WTC11 (cell line): ENCODE measurements around the gene DAAM2. TPM values are rescaled to one million over a fixed set of nuclear protein-coding genes. Genes with fewer than 3 reads are reported as not detected.
A peak's percentile ranks its signal among the peaks of the same experiment; 100 is the strongest.

Experiments
- ATAC-seq: fragments of 200-7000 bp; cut with Tn5 transposase; 2 replicates; pipeline ENCODE4 v1.10.0; 2021; ENCODE audit warnings: mild to moderate bottlenecking, moderate library complexity
- CTCF ChIA-PET: fragments of 300-600 bp; sonication (Branson Sonifier 250); formaldehyde crosslinking; loops from one replicate; lab custom pipeline; 2021; ENCODE audit warnings: antibody characterized with exemption; lab: Charles Lee
- POLR2A ChIA-PET: fragments of 350-600 bp; sonication (Branson Sonifier 250); formaldehyde crosslinking; loops from one replicate; lab custom pipeline; 2021; ENCODE audit warnings: antibody characterized with exemption; lab: Charles Lee
- DNase-seq: peaks from one replicate; pipeline ENCODE4 v3.0.0; 2021; ENCODE audit warnings: low spot score
- H3K27ac Mint-ChIP-seq: 2 replicates; pipeline ENCODE4 v1.8.0; 2021; ENCODE audit warnings: mixed read lengths
- H3K27me3 Mint-ChIP-seq: 2 replicates; pipeline ENCODE4 v1.8.0; 2021; ENCODE audit warnings: low read depth, mild to moderate bottlenecking, moderate library complexity, mixed read lengths
- H3K36me3 Mint-ChIP-seq: 2 replicates; pipeline ENCODE4 v1.8.0; 2021; ENCODE audit warnings: mixed read lengths
- H3K4me1 Mint-ChIP-seq: 2 replicates; pipeline ENCODE4 v1.8.0; 2022; ENCODE audit warnings: mixed read lengths
- H3K4me3 Mint-ChIP-seq: 2 replicates; pipeline ENCODE4 v1.8.0; 2021; ENCODE audit warnings: mild to moderate bottlenecking, moderate library complexity, mixed read lengths
- H3K9me3 Mint-ChIP-seq: 2 replicates; pipeline ENCODE4 v1.8.0; 2021; ENCODE audit warnings: mixed read lengths
- ATF2 ChIP-seq: sonication (generic); formaldehyde crosslinking; IDR thresholded peaks from 2 replicates; pipeline ENCODE4 v1.8.1; 2022; ENCODE audit warnings: low read depth, missing genetic modification reagents, borderline replicate concordance
- FOXJ3 ChIP-seq: sonication (generic); formaldehyde crosslinking; IDR thresholded peaks from 2 replicates; pipeline ENCODE4 v1.9.0; 2021; ENCODE audit warnings: missing genetic modification reagents, mild to moderate bottlenecking, borderline replicate concordance
- FOXP1 ChIP-seq: sonication (generic); formaldehyde crosslinking; IDR thresholded peaks from 2 replicates; pipeline ENCODE4 v1.8.0; 2022; ENCODE audit warnings: missing genetic modification reagents, mild to moderate bottlenecking, moderate library complexity, borderline replicate concordance
- GABPB1 ChIP-seq: sonication (generic); formaldehyde crosslinking; IDR thresholded peaks from 2 replicates; pipeline ENCODE4 v1.8.1; 2023; ENCODE audit warnings: mild to moderate bottlenecking, missing genetic modification reagents
- GRHL2 ChIP-seq: fragments of 250-450 bp; sonication (Bioruptor Pico); IDR thresholded peaks from 2 replicates; pipeline ENCODE4 v1.8.0; 2022; ENCODE audit warnings: mild to moderate bottlenecking, moderate library complexity; ENCODE audit not compliant: insufficient replicate concordance, severe bottlenecking
- HMGA2 ChIP-seq: fragments of 250-450 bp; sonication (Bioruptor Pico); IDR thresholded peaks from 2 replicates; pipeline ENCODE4 v1.4.0; 2021; ENCODE audit warnings: mild to moderate bottlenecking, moderate library complexity
- IRF1 ChIP-seq: sonication (generic); formaldehyde crosslinking; IDR thresholded peaks from 2 replicates; pipeline ENCODE4 v1.8.0; 2023; ENCODE audit warnings: missing genetic modification reagents
- IRF2 ChIP-seq: sonication (generic); formaldehyde crosslinking; IDR thresholded peaks from 2 replicates; pipeline ENCODE4 v1.8.0; 2022; ENCODE audit warnings: low read depth, missing genetic modification reagents, borderline replicate concordance
- JAZF1 ChIP-seq: fragments of 250-450 bp; sonication (Bioruptor Pico); IDR thresholded peaks from 2 replicates; pipeline ENCODE4 v1.9.0; 2021; ENCODE audit warnings: moderate library complexity, mild to moderate bottlenecking, inconsistent platforms
- NFE2L1 ChIP-seq: sonication (generic); formaldehyde crosslinking; IDR thresholded peaks from 2 replicates; pipeline ENCODE4 v1.8.1; 2023; ENCODE audit warnings: missing genetic modification reagents
- NR3C1 ChIP-seq: sonication (generic); formaldehyde crosslinking; conservative IDR thresholded peaks from 2 replicates; pipeline ENCODE4 v1.8.1; 2023; ENCODE audit warnings: low read depth, mild to moderate bottlenecking, missing genetic modification reagents
- RORB ChIP-seq: fragments of 250-450 bp; sonication (Bioruptor Pico); IDR thresholded peaks from 2 replicates; pipeline ENCODE4 v1.9.0; 2021; ENCODE audit warnings: mild to moderate bottlenecking
- TEAD1 ChIP-seq: sonication (generic); formaldehyde crosslinking; IDR thresholded peaks from 2 replicates; pipeline ENCODE4 v1.8.0; 2022; ENCODE audit warnings: mild to moderate bottlenecking, missing genetic modification reagents
- TEAD4 ChIP-seq: sonication (generic); formaldehyde crosslinking; IDR thresholded peaks from 2 replicates; pipeline ENCODE4 v1.8.0; 2022; ENCODE audit warnings: mild to moderate bottlenecking, missing genetic modification reagents
- TP53 ChIP-seq: sonication (generic); formaldehyde crosslinking; IDR thresholded peaks from 2 replicates; pipeline ENCODE4 v1.8.1; 2023; ENCODE audit warnings: mild to moderate bottlenecking, missing genetic modification reagents
- ZMAT4 ChIP-seq: fragments of 250-450 bp; sonication (Bioruptor Pico); IDR thresholded peaks from 2 replicates; pipeline ENCODE4 v1.9.0; 2021; ENCODE audit warnings: mild to moderate bottlenecking
- ZNF138 ChIP-seq: sonication (generic); formaldehyde crosslinking; conservative IDR thresholded peaks from 2 replicates; pipeline ENCODE4 v1.8.1; 2022; ENCODE audit warnings: mild to moderate bottlenecking, moderate library complexity, missing genetic modification reagents
- ZNF232 ChIP-seq: sonication (generic); formaldehyde crosslinking; IDR thresholded peaks from 2 replicates; pipeline ENCODE4 v1.8.0; 2022; ENCODE audit warnings: mild to moderate bottlenecking, missing genetic modification reagents
- ZNF423 ChIP-seq: fragments of 250-450 bp; sonication (Bioruptor Pico); IDR thresholded peaks from 2 replicates; pipeline ENCODE4 v2.1.2; 2022; ENCODE audit warnings: mild to moderate bottlenecking, moderate library complexity
- ZNF425 ChIP-seq: fragments of 250-450 bp; sonication (Bioruptor Pico); conservative IDR thresholded peaks from 2 replicates; pipeline ENCODE4 v1.9.0; 2021; ENCODE audit warnings: mild to moderate bottlenecking
- ZNF512 ChIP-seq: sonication (generic); formaldehyde crosslinking; IDR thresholded peaks from 2 replicates; pipeline ENCODE4 v1.8.1; 2022; ENCODE audit warnings: missing genetic modification reagents, borderline replicate concordance
- ZNF671 ChIP-seq: fragments of 250-450 bp; sonication (Bioruptor Pico); IDR thresholded peaks from 2 replicates; pipeline ENCODE4 v1.8.0; 2021; ENCODE audit warnings: mild to moderate bottlenecking
- total RNA-seq: library from RNA; stranded (reverse); gene quantifications from 3 replicates; pipeline ENCODE4 v1.2.3, GENCODE V29; 2021
- TF ChIP-seq, protein P1 (sequence below): sonication (generic); formaldehyde crosslinking; IDR thresholded peaks from 2 replicates; pipeline ENCODE4 v1.8.0; 2022; ENCODE audit warnings: missing genetic modification reagents
- TF ChIP-seq, protein P2 (sequence below): fragments of 250-450 bp; sonication (Bioruptor Pico); IDR thresholded peaks from 2 replicates; pipeline ENCODE4 v1.9.0; 2021; ENCODE audit warnings: moderate library complexity, mild to moderate bottlenecking, inconsistent platforms, borderline replicate concordance
- TF ChIP-seq, protein P3 (sequence below): sonication (generic); formaldehyde crosslinking; IDR thresholded peaks from 2 replicates; pipeline ENCODE4 v1.8.1; 2023; ENCODE audit warnings: mild to moderate bottlenecking, missing genetic modification reagents, moderate library complexity
- TF ChIP-seq, protein P4 (sequence below): sonication (generic); formaldehyde crosslinking; IDR thresholded peaks from 2 replicates; pipeline ENCODE4 v1.8.1; 2023; ENCODE audit warnings: mild to moderate bottlenecking, missing genetic modification reagents, moderate library complexity

The DAAM2 gene
- total RNA-seq, 1 experiment from 2014 or later = 2.0 TPM

- TF ChIP-seq, protein P1, sequence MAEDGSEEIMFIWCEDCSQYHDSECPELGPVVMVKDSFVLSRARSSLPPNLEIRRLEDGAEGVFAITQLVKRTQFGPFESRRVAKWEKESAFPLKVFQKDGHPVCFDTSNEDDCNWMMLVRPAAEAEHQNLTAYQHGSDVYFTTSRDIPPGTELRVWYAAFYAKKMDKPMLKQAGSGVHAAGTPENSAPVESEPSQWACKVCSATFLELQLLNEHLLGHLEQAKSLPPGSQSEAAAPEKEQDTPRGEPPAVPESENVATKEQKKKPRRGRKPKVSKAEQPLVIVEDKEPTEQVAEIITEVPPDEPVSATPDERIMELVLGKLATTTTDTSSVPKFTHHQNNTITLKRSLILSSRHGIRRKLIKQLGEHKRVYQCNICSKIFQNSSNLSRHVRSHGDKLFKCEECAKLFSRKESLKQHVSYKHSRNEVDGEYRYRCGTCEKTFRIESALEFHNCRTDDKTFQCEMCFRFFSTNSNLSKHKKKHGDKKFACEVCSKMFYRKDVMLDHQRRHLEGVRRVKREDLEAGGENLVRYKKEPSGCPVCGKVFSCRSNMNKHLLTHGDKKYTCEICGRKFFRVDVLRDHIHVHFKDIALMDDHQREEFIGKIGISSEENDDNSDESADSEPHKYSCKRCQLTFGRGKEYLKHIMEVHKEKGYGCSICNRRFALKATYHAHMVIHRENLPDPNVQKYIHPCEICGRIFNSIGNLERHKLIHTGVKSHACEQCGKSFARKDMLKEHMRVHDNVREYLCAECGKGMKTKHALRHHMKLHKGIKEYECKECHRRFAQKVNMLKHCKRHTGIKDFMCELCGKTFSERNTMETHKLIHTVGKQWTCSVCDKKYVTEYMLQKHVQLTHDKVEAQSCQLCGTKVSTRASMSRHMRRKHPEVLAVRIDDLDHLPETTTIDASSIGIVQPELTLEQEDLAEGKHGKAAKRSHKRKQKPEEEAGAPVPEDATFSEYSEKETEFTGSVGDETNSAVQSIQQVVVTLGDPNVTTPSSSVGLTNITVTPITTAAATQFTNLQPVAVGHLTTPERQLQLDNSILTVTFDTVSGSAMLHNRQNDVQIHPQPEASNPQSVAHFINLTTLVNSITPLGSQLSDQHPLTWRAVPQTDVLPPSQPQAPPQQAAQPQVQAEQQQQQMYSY (CRISPR knock-in tag) = no peak
- TF ChIP-seq FOXP1 (no peak), ZNF423 (no peak), ATF2 (CRISPR knock-in tag) (no peak), NR3C1 (no peak), GRHL2 (CRISPR knock-in tag) (no peak), NFE2L1 (CRISPR knock-in tag) (no peak), FOXJ3 (CRISPR knock-in tag) (no peak), HMGA2 (no peak), ZNF138 (CRISPR knock-in tag) (no peak), IRF2 (no peak), TP53 (CRISPR knock-in tag) (no peak), ZNF512 (CRISPR knock-in tag) (no peak)
- TF ChIP-seq, protein P2, sequence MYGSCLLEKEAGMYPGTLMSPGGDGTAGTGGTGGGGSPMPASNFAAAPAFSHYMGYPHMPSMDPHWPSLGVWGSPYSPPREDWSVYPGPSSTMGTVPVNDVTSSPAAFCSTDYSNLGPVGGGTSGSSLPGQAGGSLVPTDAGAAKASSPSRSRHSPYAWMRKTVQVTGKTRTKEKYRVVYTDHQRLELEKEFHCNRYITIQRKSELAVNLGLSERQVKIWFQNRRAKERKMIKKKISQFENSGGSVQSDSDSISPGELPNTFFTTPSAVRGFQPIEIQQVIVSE (CRISPR knock-in tag) = no peak
- TF ChIP-seq, protein P3, sequence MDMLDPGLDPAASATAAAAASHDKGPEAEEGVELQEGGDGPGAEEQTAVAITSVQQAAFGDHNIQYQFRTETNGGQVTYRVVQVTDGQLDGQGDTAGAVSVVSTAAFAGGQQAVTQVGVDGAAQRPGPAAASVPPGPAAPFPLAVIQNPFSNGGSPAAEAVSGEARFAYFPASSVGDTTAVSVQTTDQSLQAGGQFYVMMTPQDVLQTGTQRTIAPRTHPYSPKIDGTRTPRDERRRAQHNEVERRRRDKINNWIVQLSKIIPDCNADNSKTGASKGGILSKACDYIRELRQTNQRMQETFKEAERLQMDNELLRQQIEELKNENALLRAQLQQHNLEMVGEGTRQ (CRISPR knock-in tag) = no peak
These were observed 104.5 kb downstream of the DAAM2 start (continued) for GRCh38 chr6:39896701-39897100.

GRCh38 chr6:39897698-39898097 is 105.5 kb downstream of the DAAM2 start:
- H3K27me3 Mint-ChIP-seq = no peaks in the 10 kb centered on the region; the same call in none of the 2 replicates
- H3K36me3 Mint-ChIP-seq = no peaks in the 10 kb centered on the region
- H3K4me1 Mint-ChIP-seq = peaks cover 27% of the 10 kb centered on the region
- peak; percentile 75 for ATAC-seq
- H3K27ac Mint-ChIP-seq = peak overlapping the region; percentile 47; the same call in 1 of the 2 replicates
- no peak overlapping the region for H3K4me3 Mint-ChIP-seq
- no peaks in the 10 kb centered on the region for H3K9me3 Mint-ChIP-seq
- CTCF ChIA-PET = interaction anchor here (0.6 to 1.1 kb wide), 3 partner anchors 25 to 827 kb away, joined by 3 to 4 read pairs (median 4); no protein-coding TSS in a partner anchor
- POLR2A ChIA-PET = no interaction called here
- DNase-seq = no peak
- TF ChIP-seq TEAD1 (CRISPR knock-in tag) = no peak; the same call in 1 of the 2 replicates
- TF ChIP-seq ZNF232 = no peak
- no peak for TF ChIP-seq ZNF138 (CRISPR knock-in tag)
- TF ChIP-seq FOXJ3 (CRISPR knock-in tag) = no peak
- no peak for TF ChIP-seq JAZF1 (CRISPR knock-in tag)
- TF ChIP-seq ZMAT4 (CRISPR knock-in tag) = no peak
- no peak for TF ChIP-seq TEAD4 (CRISPR knock-in tag)
- TF ChIP-seq TP53 (CRISPR knock-in tag) = no peak
- TF ChIP-seq ZNF671 (CRISPR knock-in tag) = no peak
- no peak for TF ChIP-seq RORB (CRISPR knock-in tag)
- TF ChIP-seq ZNF425 (CRISPR knock-in tag) = no peak
- no peak for TF ChIP-seq IRF1 (CRISPR knock-in tag)
- TF ChIP-seq, protein P4, sequence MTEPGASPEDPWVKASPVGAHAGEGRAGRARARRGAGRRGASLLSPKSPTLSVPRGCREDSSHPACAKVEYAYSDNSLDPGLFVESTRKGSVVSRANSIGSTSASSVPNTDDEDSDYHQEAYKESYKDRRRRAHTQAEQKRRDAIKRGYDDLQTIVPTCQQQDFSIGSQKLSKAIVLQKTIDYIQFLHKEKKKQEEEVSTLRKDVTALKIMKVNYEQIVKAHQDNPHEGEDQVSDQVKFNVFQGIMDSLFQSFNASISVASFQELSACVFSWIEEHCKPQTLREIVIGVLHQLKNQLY (CRISPR knock-in tag) = no peak
- TF ChIP-seq GABPB1 = no peak
